CD4-positive, alpha-beta T cell treated with Interleukin-1 beta for 1 hour (primary cell): ENCODE results near the gene DUSP28.

ENCODE experiments used
- DNase-seq, 2 donors: peaks; one replicate each; pipeline ENCODE4 v3.0.0-alpha.2; 2020 to 2022

Gene DUSP28

GRCh38 chr2:240601061-240601830, 41.1 kb downstream of the DUSP28 start:
- no peak for DNase-seq

DNA sequence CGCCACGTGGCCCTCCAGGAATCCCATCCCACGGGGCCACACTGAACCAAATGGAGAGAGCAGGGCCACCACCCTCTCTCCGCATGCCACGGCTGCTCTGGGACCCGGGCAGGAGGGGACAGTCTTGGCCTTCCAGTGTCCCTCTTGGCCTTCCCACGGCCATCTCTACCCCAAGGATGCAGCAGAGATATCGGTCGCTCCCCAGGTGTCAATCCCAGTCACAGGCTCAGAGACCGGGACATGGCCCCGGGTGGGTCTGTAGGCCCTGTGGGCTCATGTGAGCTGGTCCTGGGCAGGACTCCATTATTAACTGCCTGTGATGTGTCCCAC, 41.6 kb downstream of the DUSP28 start:
- no peak for DNase-seq

DNA sequence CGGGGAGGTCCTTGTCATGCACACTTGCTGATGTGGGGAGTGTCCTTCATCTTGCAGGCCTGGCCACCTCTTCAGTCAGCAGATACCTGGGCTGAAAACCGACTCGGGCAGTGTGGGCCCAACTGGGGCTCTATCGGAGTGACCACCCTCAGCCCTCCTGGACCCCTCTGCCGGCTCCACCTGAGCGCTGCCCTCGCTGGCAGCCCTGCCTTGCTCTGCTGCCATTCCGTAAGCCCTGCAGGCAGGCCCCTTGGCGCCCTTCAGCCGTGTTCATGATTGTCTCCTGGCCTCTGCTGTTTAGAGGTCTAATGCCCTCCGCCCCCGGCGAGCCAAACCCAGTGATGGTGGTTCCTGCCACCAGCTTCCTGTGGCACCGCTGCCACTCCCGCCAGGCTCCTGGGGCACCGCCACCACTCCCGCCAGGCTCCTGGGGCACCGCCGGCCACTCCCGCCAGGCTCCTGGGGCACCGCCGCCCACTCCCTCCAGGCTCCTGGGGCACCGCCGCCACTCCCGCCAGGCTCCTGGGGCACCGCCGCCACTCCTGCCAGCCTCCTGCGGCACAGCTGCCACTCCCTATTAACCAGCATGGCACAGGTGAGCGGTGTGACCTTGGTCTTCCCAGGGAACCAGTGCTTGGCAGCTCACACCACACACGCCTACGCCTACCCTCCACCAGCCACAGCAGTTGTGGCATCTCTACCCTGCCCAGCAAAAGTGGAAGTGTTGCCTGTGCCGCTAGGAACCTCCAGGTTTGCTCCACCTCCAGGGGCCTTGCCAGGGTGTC, 42.3 kb downstream of the DUSP28 start:
- no peak for DNase-seq

DNA sequence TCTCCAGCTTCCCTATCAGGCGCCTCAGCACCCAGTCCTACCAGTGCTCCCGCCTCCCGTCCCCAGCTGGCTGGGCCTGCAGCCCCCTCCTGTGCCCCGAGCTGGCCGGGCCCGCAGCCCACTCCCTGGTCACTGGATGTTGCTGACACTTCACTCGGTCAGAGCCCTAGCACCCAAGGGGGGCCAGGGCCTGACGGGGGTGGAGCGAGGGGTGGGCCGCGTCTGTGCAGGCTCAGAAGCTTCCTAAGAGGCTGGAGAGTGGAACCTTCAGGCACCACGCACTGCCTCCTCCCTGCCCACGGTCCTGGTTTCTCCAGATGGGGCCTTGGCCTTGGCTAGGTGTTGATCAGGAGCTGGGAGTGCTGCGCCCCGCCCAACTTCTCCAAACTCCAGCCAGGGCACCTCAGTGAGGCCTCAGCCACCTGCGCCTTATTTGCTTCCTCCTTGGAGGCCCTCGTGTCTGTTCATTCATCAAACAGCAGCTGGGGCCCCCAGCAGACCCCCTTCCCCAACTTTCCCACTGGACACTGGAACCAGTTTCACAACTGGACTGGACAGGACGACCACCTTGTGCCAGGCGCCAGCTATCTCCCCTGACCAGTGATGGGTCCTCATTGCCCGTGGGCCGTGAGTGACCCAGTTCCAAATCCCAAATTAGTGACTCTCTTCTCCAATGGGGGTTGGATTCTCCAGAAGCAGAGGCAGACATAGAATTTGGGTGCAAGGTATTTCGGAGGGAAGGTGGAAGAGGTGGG, 43.1 kb downstream of the DUSP28 start:
- no peak for DNase-seq

GRCh38 chr2:240603846-240604245, 43.7 kb downstream of the DUSP28 start:
- DNase-seq: no peak

DNA sequence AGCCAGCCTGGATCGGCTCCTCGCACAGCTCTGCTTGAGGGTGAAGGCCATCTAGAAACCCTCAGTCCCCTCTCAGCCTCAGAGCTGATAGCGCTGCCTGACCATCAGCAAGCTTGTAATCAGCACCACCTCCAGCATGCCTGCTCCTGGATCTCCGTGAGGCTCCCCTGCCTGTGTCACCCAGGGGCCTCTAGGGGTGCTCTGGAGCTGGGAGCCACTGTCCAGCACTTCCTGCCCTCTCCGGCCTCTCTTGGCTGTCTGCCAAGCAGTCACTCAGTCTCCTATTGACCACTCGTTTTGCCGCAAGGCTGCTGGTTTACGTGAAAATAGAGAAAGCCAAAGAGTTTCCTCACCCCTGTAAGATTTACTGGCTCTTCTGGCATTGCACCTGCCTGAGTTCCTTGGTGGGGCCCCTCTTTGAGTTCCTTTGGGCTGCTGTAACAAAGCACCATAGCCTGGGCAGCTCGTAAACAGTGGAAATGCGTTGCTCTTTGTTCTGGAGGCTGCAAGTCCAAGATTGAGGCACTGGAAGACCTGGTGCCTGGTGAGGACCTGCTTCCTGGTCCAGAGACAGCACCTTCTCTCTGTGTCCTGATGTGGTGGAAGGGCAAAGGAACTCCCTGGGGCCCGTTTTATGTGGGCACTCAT, 44.3 kb downstream of the DUSP28 start:
- peak in 1 of 2 donors; percentile 49 for DNase-seq

DNA sequence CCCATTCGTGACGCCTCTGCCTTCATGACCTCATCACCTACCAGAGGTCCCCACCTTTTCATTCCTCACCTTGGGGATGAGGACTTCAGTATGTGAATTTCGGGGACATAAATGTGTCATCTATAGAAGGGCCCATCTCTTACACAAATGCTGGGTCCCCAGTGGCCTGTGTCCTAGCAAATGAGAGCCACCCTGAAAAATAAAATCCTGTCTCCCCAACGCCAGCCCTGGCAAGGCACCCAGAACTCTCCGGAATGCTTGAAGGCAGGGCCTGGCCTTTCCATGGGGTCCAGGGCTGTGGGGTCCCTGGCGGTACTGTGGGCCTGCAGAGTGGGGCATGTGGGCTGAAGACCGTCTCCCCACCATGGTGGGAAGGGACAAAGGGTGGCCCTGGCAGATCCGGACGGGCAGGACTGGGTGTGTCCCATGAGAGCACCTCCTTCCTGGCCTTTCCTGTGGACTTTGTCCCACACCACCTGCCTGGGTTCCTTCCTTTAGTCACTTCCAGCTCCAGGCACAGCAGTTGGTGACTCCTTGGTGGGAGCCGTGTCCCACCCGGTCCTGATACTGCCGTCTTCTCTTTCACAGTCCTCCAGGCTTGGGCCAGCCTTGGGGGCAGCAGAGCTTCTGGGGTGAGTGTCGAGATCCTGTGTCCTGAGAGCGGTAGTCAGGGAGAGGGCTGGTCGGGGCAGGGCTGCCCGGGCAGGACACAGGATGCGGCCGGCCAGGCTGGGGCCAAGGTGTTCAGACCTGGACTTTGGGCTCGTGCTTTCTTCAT, 45.0 kb downstream of the DUSP28 start:
- DNase-seq: no peak

GRCh38 chr2:240605867-240606743, 45.9 kb downstream of the DUSP28 start:
- no peak for DNase-seq

- peak in 1 of 2 donors; percentile 27 for DNase-seq
These were observed 51.5 kb downstream of the DUSP28 start for GRCh38 chr2:240611601-240612210.
